HL-60 (cell line): Measurements from ENCODE around the gene SH3BP4.

Experiments used
- DNase-seq, 2 experiments: peaks; one replicate each; pipeline ENCODE4 v3.0.0-alpha.2; 2010 to 2020; ENCODE audit warnings: low read depth in 1 of 2, low spot score in 1 of 2
- H3K27ac ChIP-seq: fragments of 250-450 bp; sonication (Bioruptor Pico); replicated peaks from 2 replicates; pipeline ENCODE4 v1.5.1; 2020; ENCODE audit warnings: mild to moderate bottlenecking, moderate library complexity
- H3K27me3 ChIP-seq: fragments of 250-450 bp; sonication (Bioruptor Pico); 2 replicates; pipeline ENCODE4 v1.5.1; 2021; ENCODE audit warnings: mild to moderate bottlenecking, moderate library complexity; ENCODE audit not compliant: insufficient read depth, poor library complexity, severe bottlenecking
- H3K4me3 ChIP-seq: replicated peaks from 2 replicates; pipeline ENCODE4 v1.5.1; 2011; ENCODE audit warnings: mild to moderate bottlenecking, control low read depth, low read length; ENCODE audit not compliant: insufficient read depth
- GABPA ChIP-seq: IDR thresholded peaks from 2 replicates; pipeline ENCODE4 v1.6.1; 2012; ENCODE audit warnings: low read depth
- POLR2AphosphoS5 ChIP-seq: IDR thresholded peaks from 2 replicates; pipeline ENCODE4 v1.6.1; 2012; ENCODE audit warnings: low read depth
- SPI1 ChIP-seq: IDR thresholded peaks from 2 replicates; pipeline ENCODE4 v1.6.1; 2012; ENCODE audit warnings: low read depth, mild to moderate bottlenecking, borderline replicate concordance
- TF ChIP-seq, protein P1 (sequence below): IDR thresholded peaks from one replicate; pipeline ENCODE4 v1.5.1; 2011; ENCODE audit warnings: low read length, control low read depth, inconsistent platforms; ENCODE audit not compliant: insufficient read depth
- TF ChIP-seq, protein P2 (sequence below): IDR thresholded peaks from 2 replicates; pipeline ENCODE4 v1.6.1; 2012; ENCODE audit warnings: low read depth; ENCODE audit not compliant: insufficient replicate concordance

SH3BP4 gene

DNA sequence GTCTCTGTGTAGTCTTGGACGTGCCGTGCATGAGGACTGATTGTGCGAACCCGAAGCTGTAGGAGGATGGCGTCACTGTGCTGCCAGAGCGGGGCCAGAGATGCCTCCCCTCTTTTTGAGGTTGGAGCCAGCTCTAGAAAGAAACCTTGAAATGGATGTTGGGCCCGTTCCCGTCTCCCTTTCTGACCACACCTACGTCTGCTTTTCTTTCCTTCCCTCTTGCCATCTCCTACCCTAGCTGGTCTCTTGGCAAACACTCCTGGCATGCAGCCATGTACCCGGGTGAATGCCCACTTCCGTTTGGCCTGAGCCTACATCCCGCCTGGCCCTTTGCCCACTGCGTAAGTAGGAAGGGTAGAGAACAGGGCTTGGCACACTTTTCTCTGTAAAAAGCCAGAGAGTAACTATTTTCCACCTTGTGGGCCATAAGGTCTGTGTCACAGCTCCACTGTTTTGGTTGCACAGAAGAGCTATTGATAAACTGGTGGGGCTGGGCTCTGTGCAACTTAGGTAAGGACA, 37.4 kb downstream of the SH3BP4 start:
- TF ChIP-seq, protein P1, sequence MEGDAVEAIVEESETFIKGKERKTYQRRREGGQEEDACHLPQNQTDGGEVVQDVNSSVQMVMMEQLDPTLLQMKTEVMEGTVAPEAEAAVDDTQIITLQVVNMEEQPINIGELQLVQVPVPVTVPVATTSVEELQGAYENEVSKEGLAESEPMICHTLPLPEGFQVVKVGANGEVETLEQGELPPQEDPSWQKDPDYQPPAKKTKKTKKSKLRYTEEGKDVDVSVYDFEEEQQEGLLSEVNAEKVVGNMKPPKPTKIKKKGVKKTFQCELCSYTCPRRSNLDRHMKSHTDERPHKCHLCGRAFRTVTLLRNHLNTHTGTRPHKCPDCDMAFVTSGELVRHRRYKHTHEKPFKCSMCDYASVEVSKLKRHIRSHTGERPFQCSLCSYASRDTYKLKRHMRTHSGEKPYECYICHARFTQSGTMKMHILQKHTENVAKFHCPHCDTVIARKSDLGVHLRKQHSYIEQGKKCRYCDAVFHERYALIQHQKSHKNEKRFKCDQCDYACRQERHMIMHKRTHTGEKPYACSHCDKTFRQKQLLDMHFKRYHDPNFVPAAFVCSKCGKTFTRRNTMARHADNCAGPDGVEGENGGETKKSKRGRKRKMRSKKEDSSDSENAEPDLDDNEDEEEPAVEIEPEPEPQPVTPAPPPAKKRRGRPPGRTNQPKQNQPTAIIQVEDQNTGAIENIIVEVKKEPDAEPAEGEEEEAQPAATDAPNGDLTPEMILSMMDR, result no peak
- TF ChIP-seq, protein P2, sequence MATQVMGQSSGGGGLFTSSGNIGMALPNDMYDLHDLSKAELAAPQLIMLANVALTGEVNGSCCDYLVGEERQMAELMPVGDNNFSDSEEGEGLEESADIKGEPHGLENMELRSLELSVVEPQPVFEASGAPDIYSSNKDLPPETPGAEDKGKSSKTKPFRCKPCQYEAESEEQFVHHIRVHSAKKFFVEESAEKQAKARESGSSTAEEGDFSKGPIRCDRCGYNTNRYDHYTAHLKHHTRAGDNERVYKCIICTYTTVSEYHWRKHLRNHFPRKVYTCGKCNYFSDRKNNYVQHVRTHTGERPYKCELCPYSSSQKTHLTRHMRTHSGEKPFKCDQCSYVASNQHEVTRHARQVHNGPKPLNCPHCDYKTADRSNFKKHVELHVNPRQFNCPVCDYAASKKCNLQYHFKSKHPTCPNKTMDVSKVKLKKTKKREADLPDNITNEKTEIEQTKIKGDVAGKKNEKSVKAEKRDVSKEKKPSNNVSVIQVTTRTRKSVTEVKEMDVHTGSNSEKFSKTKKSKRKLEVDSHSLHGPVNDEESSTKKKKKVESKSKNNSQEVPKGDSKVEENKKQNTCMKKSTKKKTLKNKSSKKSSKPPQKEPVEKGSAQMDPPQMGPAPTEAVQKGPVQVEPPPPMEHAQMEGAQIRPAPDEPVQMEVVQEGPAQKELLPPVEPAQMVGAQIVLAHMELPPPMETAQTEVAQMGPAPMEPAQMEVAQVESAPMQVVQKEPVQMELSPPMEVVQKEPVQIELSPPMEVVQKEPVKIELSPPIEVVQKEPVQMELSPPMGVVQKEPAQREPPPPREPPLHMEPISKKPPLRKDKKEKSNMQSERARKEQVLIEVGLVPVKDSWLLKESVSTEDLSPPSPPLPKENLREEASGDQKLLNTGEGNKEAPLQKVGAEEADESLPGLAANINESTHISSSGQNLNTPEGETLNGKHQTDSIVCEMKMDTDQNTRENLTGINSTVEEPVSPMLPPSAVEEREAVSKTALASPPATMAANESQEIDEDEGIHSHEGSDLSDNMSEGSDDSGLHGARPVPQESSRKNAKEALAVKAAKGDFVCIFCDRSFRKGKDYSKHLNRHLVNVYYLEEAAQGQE, result no peak
- TF ChIP-seq SPI1 (no peak), POLR2AphosphoS5 (no peak), GABPA (no peak)
- no peak for DNase-seq
- Histone ChIP-seq H3K27me3 (no peaks in the 10 kb centered on the region), H3K27ac (no peak overlapping the region), H3K4me3 (no peak overlapping the region)

DNA sequence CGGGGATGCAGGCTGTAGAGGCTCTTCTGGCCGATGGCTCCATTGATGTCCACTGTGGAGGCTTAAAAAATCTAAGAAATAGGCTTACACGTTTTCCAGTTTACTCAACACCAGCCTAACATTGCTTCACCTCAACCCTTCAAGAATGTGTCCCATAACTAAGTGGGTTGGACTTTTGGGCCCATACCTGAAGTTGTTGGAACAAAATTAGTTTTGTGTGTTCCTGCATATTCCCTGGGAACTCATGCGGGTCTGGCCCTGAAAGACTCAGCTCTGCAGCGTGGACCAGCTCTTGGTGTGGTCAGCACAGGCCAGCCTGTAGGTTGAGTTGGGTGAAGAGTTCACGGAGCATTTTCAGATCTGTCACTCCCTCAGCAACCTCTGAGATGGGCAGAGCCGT, 38.5 kb downstream of the SH3BP4 start:
- no peak for TF ChIP-seq SPI1
- no peak for TF ChIP-seq POLR2AphosphoS5
- TF ChIP-seq, protein P2, result no peak
- TF ChIP-seq, protein P1, result no peak
- no peak for TF ChIP-seq GABPA
- Histone ChIP-seq H3K4me3 (no peak overlapping the region), H3K27me3 (no peaks in the 10 kb centered on the region), H3K27ac (no peak overlapping the region)
- no peak for DNase-seq

DNA sequence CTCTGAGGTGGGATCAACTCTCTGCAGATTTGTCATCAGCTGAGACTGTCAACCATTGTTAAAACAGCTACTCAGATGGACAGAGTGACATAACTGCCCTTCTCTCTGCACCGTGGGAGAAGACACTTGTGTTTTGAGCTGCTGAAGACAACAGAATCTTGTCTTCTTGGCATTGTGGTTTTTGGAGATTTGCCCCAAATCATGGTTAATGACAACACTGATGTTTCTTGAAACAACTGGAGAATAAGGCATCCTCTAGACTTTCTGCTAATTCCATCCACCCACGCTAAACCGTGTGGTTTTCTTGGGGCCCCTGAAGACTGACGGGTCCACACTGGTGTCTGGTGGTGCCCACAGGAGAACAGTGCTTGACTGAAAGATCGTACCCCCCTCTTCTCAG, 39.5 kb downstream of the SH3BP4 start:
- Histone ChIP-seq H3K27ac (no peak overlapping the region), H3K4me3 (no peak overlapping the region), H3K27me3 (no peaks in the 10 kb centered on the region)
- TF ChIP-seq, protein P1, result no peak
- TF ChIP-seq, protein P2, result no peak
- no peak for TF ChIP-seq SPI1
- TF ChIP-seq GABPA, result no peak
- no peak for TF ChIP-seq POLR2AphosphoS5
- DNase-seq, result no peak
